Measurements from ENCODE around the gene HAL.
"Not testable (repeated sequence)": the region's sequence is repeated elsewhere in the genome, so short reads cannot be mapped to it uniquely, and the experiment has no call there.

The HAL gene

DNA sequence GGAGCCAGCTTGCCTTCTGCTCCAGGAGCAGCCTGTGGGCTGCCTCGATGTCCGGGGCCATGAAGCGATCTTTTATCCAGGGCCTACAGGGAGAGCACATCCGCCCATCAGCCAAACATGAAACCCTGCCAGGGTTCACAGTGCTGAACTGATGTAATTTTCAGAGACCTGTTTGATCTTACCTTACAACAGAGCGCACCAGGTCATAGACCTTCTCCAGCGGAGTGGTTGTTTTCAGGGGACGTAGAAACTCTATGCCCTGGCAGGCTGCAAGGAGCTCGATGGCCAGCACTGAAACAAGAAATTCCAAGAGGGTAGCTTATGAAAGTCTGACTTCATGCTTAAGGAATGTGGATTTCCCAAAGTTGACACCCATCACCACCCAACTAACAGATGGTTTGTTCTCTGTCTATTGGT lies 19.7 kb downstream of the HAL start:
- DNase-seq (ENCODE audit: low read depth): no peak
- TF ChIP-seq, protein P1, sequence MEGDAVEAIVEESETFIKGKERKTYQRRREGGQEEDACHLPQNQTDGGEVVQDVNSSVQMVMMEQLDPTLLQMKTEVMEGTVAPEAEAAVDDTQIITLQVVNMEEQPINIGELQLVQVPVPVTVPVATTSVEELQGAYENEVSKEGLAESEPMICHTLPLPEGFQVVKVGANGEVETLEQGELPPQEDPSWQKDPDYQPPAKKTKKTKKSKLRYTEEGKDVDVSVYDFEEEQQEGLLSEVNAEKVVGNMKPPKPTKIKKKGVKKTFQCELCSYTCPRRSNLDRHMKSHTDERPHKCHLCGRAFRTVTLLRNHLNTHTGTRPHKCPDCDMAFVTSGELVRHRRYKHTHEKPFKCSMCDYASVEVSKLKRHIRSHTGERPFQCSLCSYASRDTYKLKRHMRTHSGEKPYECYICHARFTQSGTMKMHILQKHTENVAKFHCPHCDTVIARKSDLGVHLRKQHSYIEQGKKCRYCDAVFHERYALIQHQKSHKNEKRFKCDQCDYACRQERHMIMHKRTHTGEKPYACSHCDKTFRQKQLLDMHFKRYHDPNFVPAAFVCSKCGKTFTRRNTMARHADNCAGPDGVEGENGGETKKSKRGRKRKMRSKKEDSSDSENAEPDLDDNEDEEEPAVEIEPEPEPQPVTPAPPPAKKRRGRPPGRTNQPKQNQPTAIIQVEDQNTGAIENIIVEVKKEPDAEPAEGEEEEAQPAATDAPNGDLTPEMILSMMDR (conservative IDR thresholded peaks at IDR 0.05; ENCODE audit: low read depth, low read length): no peak
- no peak overlapping the region for H3K4me3 ChIP-seq (ENCODE audit: low read length)

DNA sequence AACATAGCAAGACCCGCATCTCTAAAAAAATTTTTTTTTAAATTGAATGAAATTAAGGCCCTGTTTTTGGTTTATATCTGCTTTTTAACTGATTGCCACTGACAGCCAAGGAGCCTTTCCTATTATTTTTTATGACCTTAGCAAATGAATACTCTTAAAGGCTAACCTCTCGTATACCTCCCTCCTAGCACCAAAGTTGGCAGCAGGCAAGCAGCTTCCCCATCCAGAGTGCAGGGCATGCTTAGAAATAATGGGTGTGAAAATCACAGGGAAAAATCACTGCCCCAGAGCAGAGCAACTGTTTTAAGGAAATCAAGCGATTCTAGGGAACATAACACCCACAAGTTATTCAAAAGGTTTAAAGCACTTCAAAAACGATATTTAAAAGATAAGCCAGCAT lies 20.7 kb downstream of the HAL start:
- H3K4me3 ChIP-seq (ENCODE audit: low read length): no peak overlapping the region
- DNase-seq (ENCODE audit: low read depth): no peak
- TF ChIP-seq, protein P1 (conservative IDR thresholded peaks at IDR 0.05; ENCODE audit: low read depth, low read length): no peak

DNA sequence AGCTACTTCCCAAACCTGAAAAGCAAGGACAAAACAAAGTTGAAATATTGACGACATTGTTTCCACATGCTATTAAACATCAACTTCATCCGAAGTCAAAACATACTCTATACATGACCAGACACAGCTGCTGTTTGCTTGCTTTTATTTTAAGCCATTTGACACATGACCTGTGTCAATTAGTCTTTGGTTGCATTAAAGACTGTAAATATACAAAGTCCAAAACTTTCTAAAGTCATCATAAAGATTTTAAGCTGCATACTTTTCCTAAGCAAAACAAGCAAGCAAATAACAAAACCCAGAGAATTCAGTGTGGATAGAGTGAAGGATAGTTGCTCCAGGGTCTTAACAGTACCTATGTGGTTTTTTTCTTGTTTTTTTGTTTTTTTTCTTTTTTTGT lies 21.8 kb downstream of the HAL start:
- no peak for DNase-seq (ENCODE audit: low read depth)
- TF ChIP-seq, protein P1 (conservative IDR thresholded peaks at IDR 0.05; ENCODE audit: low read depth, low read length): no peak
- H3K4me3 ChIP-seq (ENCODE audit: low read length): no peak overlapping the region

DNA sequence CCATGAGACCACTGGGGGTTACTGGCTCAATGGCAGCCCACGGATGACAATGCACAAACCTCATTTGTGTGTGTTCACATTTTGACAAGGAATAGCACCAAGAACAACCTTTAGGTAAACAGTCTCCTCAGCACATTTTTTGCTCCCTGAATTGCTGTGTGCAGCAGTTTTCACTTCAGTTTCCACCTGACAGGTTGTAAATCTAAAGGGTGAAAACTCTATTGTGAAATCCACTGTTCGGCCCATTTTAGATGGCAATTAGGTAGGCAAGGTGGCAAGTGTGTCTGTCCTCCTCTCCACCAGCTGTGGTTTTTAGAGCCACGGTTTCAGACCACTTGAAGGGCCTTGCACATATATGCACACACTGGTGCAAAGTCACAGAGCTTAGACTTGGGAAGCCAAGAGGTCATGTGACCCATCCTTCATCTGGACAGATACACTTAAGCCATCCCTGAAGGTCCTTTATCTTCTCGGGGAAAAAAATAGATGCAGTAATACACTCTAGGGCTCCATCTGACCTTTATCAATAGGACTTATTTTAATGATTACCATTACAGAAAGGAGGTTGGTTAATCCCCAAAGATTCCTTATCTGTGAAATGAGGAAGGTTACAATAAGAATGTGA lies 23.2 kb downstream of the HAL start:
- no peak for DNase-seq (ENCODE audit: low read depth)
- no peak overlapping the region for H3K4me3 ChIP-seq (ENCODE audit: low read length)
- TF ChIP-seq, protein P1 (conservative IDR thresholded peaks at IDR 0.05; ENCODE audit: low read depth, low read length): no peak

DNA sequence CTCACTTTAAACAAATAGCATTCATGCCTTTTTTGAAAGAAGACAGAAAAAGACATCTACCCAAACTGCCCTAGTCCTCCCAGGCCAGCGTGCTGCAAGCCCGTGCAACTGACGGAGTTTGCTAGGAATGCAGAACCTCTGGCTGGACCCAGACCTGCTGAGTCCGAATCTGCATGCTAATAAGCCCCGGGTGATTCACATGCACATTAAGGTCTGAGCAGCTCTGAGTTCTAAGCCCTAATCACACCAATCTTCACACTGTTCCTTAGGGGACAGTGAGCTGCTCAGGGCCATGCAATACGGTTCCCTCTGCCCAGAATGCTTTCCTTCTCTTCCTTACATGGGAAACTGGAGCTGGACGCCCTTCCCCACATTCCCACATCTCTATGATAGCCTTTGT lies 25.2 kb downstream of the HAL start:
- peak; percentile 7 for DNase-seq (ENCODE audit: low read depth)
- H3K4me3 ChIP-seq (ENCODE audit: low read length): no peak overlapping the region
- TF ChIP-seq, protein P1 (conservative IDR thresholded peaks at IDR 0.05; ENCODE audit: low read depth, low read length): no peak

DNA sequence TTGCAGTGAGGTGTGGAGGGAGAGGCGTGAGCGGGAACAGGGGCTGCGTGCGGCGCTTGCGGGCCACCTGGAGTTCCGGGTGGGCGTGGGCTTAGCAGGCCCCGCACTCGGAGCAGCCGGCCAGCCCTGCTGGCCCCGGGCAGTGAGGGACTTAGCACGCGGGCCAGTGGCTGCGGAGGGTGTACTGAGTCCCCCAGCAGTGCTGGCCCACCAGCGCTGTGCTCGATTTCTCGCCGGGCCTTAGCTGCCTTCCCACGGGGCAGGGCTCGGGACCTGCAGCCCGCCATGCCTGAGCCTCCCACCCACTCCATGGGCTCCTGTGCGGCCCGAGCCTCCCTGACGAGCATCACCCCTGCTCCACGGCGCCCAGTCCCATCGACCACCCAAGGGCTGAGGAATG lies 27.0 kb downstream of the HAL start:
- DNase-seq (ENCODE audit: low read depth); H3K4me3 ChIP-seq (ENCODE audit: low read length): not testable (repeated sequence)

DNA sequence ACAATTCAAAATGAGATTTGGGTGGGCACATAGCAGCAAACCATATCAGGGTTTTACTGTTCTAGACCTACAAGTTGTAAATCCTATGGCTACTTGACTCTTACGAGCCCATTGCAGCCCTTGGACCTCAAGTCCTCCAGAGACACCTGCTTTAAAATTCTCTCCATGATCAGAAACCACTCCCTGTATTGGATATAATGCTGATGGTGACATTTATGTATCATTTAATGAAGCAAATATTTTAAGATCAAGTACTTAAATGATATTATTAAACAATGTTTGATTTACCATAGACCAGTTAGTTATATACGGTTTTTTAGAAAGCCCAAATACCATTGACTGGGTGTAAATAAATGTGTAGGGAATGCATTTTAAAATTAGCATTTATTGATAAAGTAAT lies 28.8 kb downstream of the HAL start:
- DNase-seq (ENCODE audit: low read depth): no peak
- TF ChIP-seq, protein P1 (conservative IDR thresholded peaks at IDR 0.05; ENCODE audit: low read depth, low read length): no peak

More for the DNA sequence above, 28.8 kb downstream of the HAL start:
- H3K4me3 ChIP-seq (ENCODE audit: low read length): no peak overlapping the region
